Globus pallidus (tissue), 1 donor: ENCODE data around the gene PI4K2A.
"Not testable (repeated sequence)": the region's sequence is repeated elsewhere in the genome, so short reads cannot be mapped to it uniquely, and the experiment has no call there.

Source experiments
- DNase-seq: peaks from one replicate; pipeline ENCODE4 v3.0.0-alpha.2; 2015; ENCODE audit warnings: low spot score

The PI4K2A gene

GRCh38 chr10:97673736-97674525, 33.5 kb downstream of the PI4K2A start:
- DNase-seq, result no peak

GRCh38 chr10:97675222-97675621, 34.8 kb downstream of the PI4K2A start:
- no peak for DNase-seq

GRCh38 chr10:97676770-97677581, 36.5 kb downstream of the PI4K2A start:
- DNase-seq, result no peak

GRCh38 chr10:97679594-97679993, 39.1 kb downstream of the PI4K2A start:
- no peak for DNase-seq

- no peak for DNase-seq
Observed at GRCh38 chr10:97682042-97682441, 41.6 kb downstream of the PI4K2A start.

GRCh38 chr10:97683556-97684367, 43.3 kb downstream of the PI4K2A start:
- DNase-seq, result peak; percentile 28

- not testable (repeated sequence) for DNase-seq
Observed at GRCh38 chr10:97684368-97684713, 43.9 kb downstream of the PI4K2A start.

- DNase-seq, result no peak
Observed at GRCh38 chr10:97684866-97685394, 44.5 kb downstream of the PI4K2A start.

GRCh38 chr10:97685395-97685958, 45.0 kb downstream of the PI4K2A start:
- no peak for DNase-seq

GRCh38 chr10:97686301-97686961, 46.0 kb downstream of the PI4K2A start:
- DNase-seq, result no peak

- peak; percentile 93 for DNase-seq
Observed at GRCh38 chr10:97686962-97687784, 46.7 kb downstream of the PI4K2A start, which contains the start of gene AVPI1. Gene AVPI1, minus strand, starts transcription at chr10:97687241. Its CDS starts 7,336 bp downstream, at chr10:97679905.

- DNase-seq, result peak; percentile 41
Observed at GRCh38 chr10:97687785-97688781, 47.6 kb downstream of the PI4K2A start.

- DNase-seq, result no peak
Observed at GRCh38 chr10:97689559-97690020, 49.1 kb downstream of the PI4K2A start.

GRCh38 chr10:97690133-97690532, 49.7 kb downstream of the PI4K2A start:
- no peak for DNase-seq

GRCh38 chr10:97698072-97698655, 57.7 kb downstream of the PI4K2A start:
- DNase-seq, result not testable (repeated sequence)

GRCh38 chr10:97701438-97702069, 61.1 kb downstream of the PI4K2A start:
- peak; percentile 88 for DNase-seq

GRCh38 chr10:97703398-97704067, 63.1 kb downstream of the PI4K2A start:
- no peak for DNase-seq
